Liver (tissue), 9 donors: ENCODE results near the gene SCAMP5. TPM values are rescaled to one million over a fixed set of nuclear protein-coding genes. Genes with fewer than 3 reads are reported as not detected.

Source experiments
- DNase-seq: peaks from one replicate; pipeline ENCODE4 v3.0.0-alpha.2; 2017; ENCODE audit warnings: low spot score
- H3K27ac ChIP-seq, 2 donors: one replicate each; pipeline ENCODE4 v1.7.0; 2013; ENCODE audit warnings: inconsistent platforms in 2 of 2, low read length in 2 of 2, control low read depth in 1 of 2, low read depth in 1 of 2, mild to moderate bottlenecking in 1 of 2
- H3K27me3 ChIP-seq, 4 donors: one replicate each; pipeline versions ENCODE4 v1.6.1 to v1.7.0; 2013; ENCODE audit warnings: low read length in 3 of 4, inconsistent platforms in 1 of 4, mild to moderate bottlenecking in 1 of 4, moderate library complexity in 1 of 4; ENCODE audit not compliant: control insufficient read depth in 4 of 4, insufficient read depth in 4 of 4
- H3K36me3 ChIP-seq, 4 donors: one replicate each; pipeline versions ENCODE4 v1.6.1 to v1.7.0; 2013; ENCODE audit warnings: low read length in 3 of 4, mild to moderate bottlenecking in 3 of 4, low read depth in 1 of 4, moderate library complexity in 1 of 4; ENCODE audit not compliant: control insufficient read depth in 4 of 4, insufficient read depth in 3 of 4
- H3K4me1 ChIP-seq, 4 donors: one replicate each; pipeline versions ENCODE4 v1.6.1 to v1.7.0; 2013; ENCODE audit warnings: low read length in 3 of 4, mild to moderate bottlenecking in 3 of 4, moderate library complexity in 1 of 4; ENCODE audit not compliant: control insufficient read depth in 4 of 4, insufficient read depth in 4 of 4
- H3K4me3 ChIP-seq, 3 donors: one replicate each; pipeline versions ENCODE4 v1.6.1 to v1.7.0; 2013; ENCODE audit warnings: low read length in 3 of 3, control low read depth in 1 of 3, low read depth in 1 of 3, mild to moderate bottlenecking in 1 of 3
- H3K9ac ChIP-seq, 2 donors: one replicate each; pipeline ENCODE4 v1.7.0; 2013; ENCODE audit warnings: low read length in 2 of 2, mild to moderate bottlenecking in 2 of 2, moderate library complexity in 2 of 2, control low read depth in 1 of 2, low read depth in 1 of 2
- H3K9me3 ChIP-seq, 4 donors: one replicate each; pipeline versions ENCODE4 v1.6.1 to v1.7.0; 2013; ENCODE audit warnings: low read length in 3 of 4; ENCODE audit not compliant: control insufficient read depth in 4 of 4
- CTCF ChIP-seq: fragments of 150-350 bp; IDR thresholded peaks from 2 replicates; pipeline ENCODE4 v1.5.1; 2017; ENCODE audit warnings: improper control_type of control experiment, low read depth, low read length; ENCODE audit not compliant: missing input control
- FOXA1 ChIP-seq: IDR thresholded peaks from 2 replicates; pipeline ENCODE4 v1.6.1; 2016; ENCODE audit warnings: antibody characterized with exemption
- FOXA2 ChIP-seq: IDR thresholded peaks from 2 replicates; pipeline ENCODE4 v1.6.1; 2016; ENCODE audit warnings: antibody characterized with exemption
- GABPA ChIP-seq, 2 donors: IDR thresholded peaks in 1 of 2; conservative IDR thresholded peaks in 1 of 2; 2 replicates each; pipeline ENCODE4 v1.6.1; 2016; ENCODE audit warnings: antibody characterized with exemption in 2 of 2, mild to moderate bottlenecking in 1 of 2, moderate library complexity in 1 of 2
- HNF4A ChIP-seq, 2 donors: conservative IDR thresholded peaks; 2 replicates each; pipeline ENCODE4 v1.6.1; 2016; ENCODE audit warnings: antibody characterized with exemption in 2 of 2, mild to moderate bottlenecking in 2 of 2
- HNF4G ChIP-seq: IDR thresholded peaks from 2 replicates; pipeline ENCODE4 v1.6.1; 2016; ENCODE audit warnings: antibody characterized with exemption
- JUND ChIP-seq, 2 donors: IDR thresholded peaks; 2 replicates each; pipeline ENCODE4 v1.6.1; 2016; ENCODE audit warnings: antibody characterized with exemption in 2 of 2
- MAX ChIP-seq: IDR thresholded peaks from 2 replicates; pipeline ENCODE4 v1.6.1; 2016; ENCODE audit warnings: antibody characterized with exemption
- NR2F2 ChIP-seq: IDR thresholded peaks from 2 replicates; pipeline ENCODE4 v1.6.1; 2016; ENCODE audit warnings: antibody characterized with exemption
- RAD21 ChIP-seq, 2 donors: IDR thresholded peaks; 2 replicates each; pipeline ENCODE4 v1.6.1; 2016; ENCODE audit warnings: antibody characterized with exemption in 2 of 2, mild to moderate bottlenecking in 2 of 2
- REST ChIP-seq: IDR thresholded peaks from 2 replicates; pipeline ENCODE4 v1.6.1; 2016; ENCODE audit warnings: antibody characterized with exemption, mild to moderate bottlenecking
- RXRA ChIP-seq, 2 donors: IDR thresholded peaks; 2 replicates each; pipeline ENCODE4 v1.6.1; 2017 to 2018; ENCODE audit warnings: antibody characterized with exemption in 2 of 2, mild to moderate bottlenecking in 1 of 2
- SP1 ChIP-seq: IDR thresholded peaks from 2 replicates; pipeline ENCODE4 v1.6.1; 2018; ENCODE audit warnings: antibody characterized with exemption, mild to moderate bottlenecking
- YY1 ChIP-seq: IDR thresholded peaks from 2 replicates; pipeline ENCODE4 v1.6.1; 2016; ENCODE audit warnings: antibody characterized with exemption, mild to moderate bottlenecking
- ZBTB33 ChIP-seq: IDR thresholded peaks from 2 replicates; pipeline ENCODE4 v1.6.1; 2016; ENCODE audit warnings: antibody characterized with exemption
- WGBS: extraction: QIAGEN DNeasy Blood & Tissue Kit; methylation state at CpG from one replicate; pipeline ENCODE4 v1.1.7; 2013; 5-methylcytosine and 5-hydroxymethylcytosine counted together
- polyA plus RNA-seq, 2 donors: library from polyadenylated mRNA; stranded (reverse) in 1 of 2; unstranded in 1 of 2; fragments of 200-250 nt in 1 of 2; fragments of >200 nt in 1 of 2; fragmentation: Nextera tagmentation in 1 of 2; extraction: Ambion mirVana in 1 of 2; gene quantifications; one replicate each; pipeline versions ENCODE4 v1.2.1 to v1.2.3, GENCODE V29; 2013 to 2015
- total RNA-seq, 2 donors: library from RNA; depleted of rRNA; stranded (reverse); fragments of >200 nt; gene quantifications; one replicate each; pipeline ENCODE4 v1.2.3, GENCODE V29; 2014
- donor health status: healthy.
- donor health status: healthy.
- donor health status: healthy.
- donor health status: healthy.
- donor health status: healthy.

The SCAMP5 gene
- total and polyA plus RNA-seq, 4 donors = 0.50 to 7.5 (median 5.7) TPM

- no peak for DNase-seq
- no peak overlapping the region for H3K27ac ChIP-seq
- no peak overlapping the region for H3K9ac ChIP-seq
- no peaks in the 10 kb centered on the region for H3K27me3 ChIP-seq
- H3K4me3 ChIP-seq = no peak overlapping the region
- TF ChIP-seq HNF4A (conservative IDR thresholded peaks at IDR 0.05) (no peak), GABPA (IDR thresholded peaks at IDR 0.05 in 1 of 2, conservative IDR thresholded peaks at IDR 0.05 in 1 of 2) (no peak), SP1 (no peak), CTCF (no peak), RXRA (IDR thresholded peaks at IDR 0.05) (no peak), ZBTB33 (no peak), NR2F2 (no peak), MAX (no peak), RAD21 (IDR thresholded peaks at IDR 0.05) (no peak), YY1 (no peak), HNF4G (no peak), JUND (IDR thresholded peaks at IDR 0.05) (no peak), REST (no peak), FOXA1 (no peak)
- H3K36me3 ChIP-seq = no peaks in the 10 kb centered on the region
- peaks cover 7 to 32% (median 23%) of the 10 kb centered on the region in 4 donors for H3K4me1 ChIP-seq
- H3K9me3 ChIP-seq = no peaks in the 10 kb centered on the region
- WGBS = 77% methylated on average over 4 of the region's 4 CpGs
These were observed 33.6 kb downstream of the SCAMP5 start for GRCh38 chr15:75028991-75029377.

- Histone ChIP-seq H3K4me3 (no peak overlapping the region), H3K4me1 (peaks cover 7 to 27% (median 19%) of the 10 kb centered on the region in 4 donors)
- WGBS = 32% methylated on average over 12 of the region's 12 CpGs
- peak; percentile 53 for TF ChIP-seq REST
- TF ChIP-seq FOXA2 = no peak
- TF ChIP-seq RAD21 (IDR thresholded peaks at IDR 0.05) = peak; percentile 93 to 94
- TF ChIP-seq SP1 = peak; percentile 68
- peak; percentile 24 for TF ChIP-seq FOXA1
- no peak for TF ChIP-seq MAX
- TF ChIP-seq ZBTB33 = no peak
- TF ChIP-seq GABPA (IDR thresholded peaks at IDR 0.05 in 1 of 2, conservative IDR thresholded peaks at IDR 0.05 in 1 of 2) = no peak
- peak; percentile 64 for TF ChIP-seq RXRA (IDR thresholded peaks at IDR 0.05)
- TF ChIP-seq JUND (IDR thresholded peaks at IDR 0.05) = peak in 1 of 2 donors; percentile 36
These were observed 34.1 kb downstream of the SCAMP5 start for GRCh38 chr15:75029378-75030022.

More at GRCh38 chr15:75029378-75030022, 34.1 kb downstream of the SCAMP5 start:
- Histone ChIP-seq H3K27me3 (no peaks in the 10 kb centered on the region), H3K9me3 (no peaks in the 10 kb centered on the region), H3K9ac (no peak overlapping the region), H3K36me3 (no peaks in the 10 kb centered on the region), H3K27ac (peak overlapping the region; percentile 41 to 56)
- peak; percentile 96 for DNase-seq
